ENCODE results near the gene LCORL. TPM values are rescaled to one million over a fixed set of nuclear protein-coding genes. Genes with fewer than 3 reads are reported as not detected.

LCORL gene
- total RNA-seq (2022), result 10.7 and 14.1 TPM in 2 replicates
- percentile 83 among the genes with signal in this experiment for Bru-seq, nascent RNA
- BruChase-seq, experiment 1, labeled RNA remaining after a 6-hour chase, result percentile 64 among the genes with signal in this experiment
- percentile 79 among the genes with signal in this experiment for BruChase-seq, experiment 2, labeled RNA remaining after a 2-hour chase
- long read RNA-seq, full-length matches to known transcripts, result 12 of 27 reads
- long read RNA-seq, partial matches to known transcripts, result 1 of 27 reads
- long read RNA-seq, other reads (novel, unspliced or antisense), result 14 of 27 reads

GRCh38 chr4:18021720-18022571, at the start of gene LCORL:
TSS of gene LCORL (minus strand) at chr4:18021755. CDS start at chr4:18021751, 4 bp downstream.
- no peak for TF ChIP-seq CTCF (IDR thresholded peaks at IDR 0.05; ENCODE audit: unreplicated experiment)
- intact Hi-C loops (cut with micrococcal nuclease), result loop anchor here (2.0 kb wide), 2 partner anchors 205 to 345 kb away; no protein-coding TSS in a partner anchor
- H3K4me3 Mint-ChIP-seq (ENCODE audit: unreplicated experiment), result peak within 1 kb of the TSS; percentile 98
- POLR2A ChIA-PET, result interaction anchor here (0.6 to 1.9 kb wide), 18 partner anchors 9 to 547 kb away, joined by 3 to 9 read pairs (median 4); partner anchors contain the start of genes DCAF16 and NCAPG
- DNase-seq (ENCODE audit: unreplicated experiment), result peak; percentile 97
- no peaks in the 10 kb centered on the region for H3K9me3 Mint-ChIP-seq (ENCODE audit: unreplicated experiment)
- peak within 1 kb of the TSS; percentile 84 for H3K27ac Mint-ChIP-seq (ENCODE audit: low read depth, unreplicated experiment)
- BruUV-seq (replicated peaks), result no TSS peak
- H3K27me3 Mint-ChIP-seq (ENCODE audit: insufficient read depth, unreplicated experiment), result no peaks in the 10 kb centered on the region
- no peaks in the 10 kb centered on the region for H3K36me3 Mint-ChIP-seq (ENCODE audit: insufficient read depth, unreplicated experiment)
- CTCF ChIA-PET, result interaction anchor here (1.1 to 1.7 kb wide), 3 partner anchors 205 to 544 kb away, joined by 3 to 7 read pairs (median 5); no protein-coding TSS in a partner anchor
- H3K4me1 Mint-ChIP-seq (ENCODE audit: insufficient read depth, unreplicated experiment), result peaks cover 14% of the 10 kb centered on the region

GRCh38 chr4:18069810-18070209, 48.3 kb upstream of the LCORL start:
- no peak for DNase-seq (ENCODE audit: unreplicated experiment)
- intact Hi-C loops (cut with micrococcal nuclease), result no loop called here
- Mint-ChIP-seq H3K4me1 (ENCODE audit: insufficient read depth, unreplicated experiment) (no peaks in the 10 kb centered on the region), H3K36me3 (ENCODE audit: insufficient read depth, unreplicated experiment) (no peaks in the 10 kb centered on the region), H3K4me3 (ENCODE audit: unreplicated experiment) (no peak overlapping the region), H3K27me3 (ENCODE audit: insufficient read depth, unreplicated experiment) (no peaks in the 10 kb centered on the region), H3K27ac (ENCODE audit: low read depth, unreplicated experiment) (no peak overlapping the region), H3K9me3 (ENCODE audit: unreplicated experiment) (peaks cover 14% of the 10 kb centered on the region)
- no peak for TF ChIP-seq CTCF (IDR thresholded peaks at IDR 0.05; ENCODE audit: unreplicated experiment)
- no TSS peak for BruUV-seq (replicated peaks)
- POLR2A ChIA-PET, result no interaction called here
- CTCF ChIA-PET, result interaction anchor here (0.5 to 0.9 kb wide), 2 partner anchors 10 to 2000 kb away, joined by 3 to 4 read pairs; no protein-coding TSS in a partner anchor

GRCh38 chr4:18067031-18067430, 45.5 kb upstream of the LCORL start:
- ChIA-PET POLR2A (interaction anchor here (0.6 kb wide), 1 partner anchor 30 kb away, joined by 3 read pairs; no protein-coding TSS in a partner anchor), CTCF (no interaction called here)
- TF ChIP-seq CTCF (IDR thresholded peaks at IDR 0.05; ENCODE audit: unreplicated experiment), result no peak
- Mint-ChIP-seq H3K27me3 (ENCODE audit: insufficient read depth, unreplicated experiment) (no peaks in the 10 kb centered on the region), H3K4me3 (ENCODE audit: unreplicated experiment) (no peak overlapping the region), H3K27ac (ENCODE audit: low read depth, unreplicated experiment) (no peak overlapping the region), H3K4me1 (ENCODE audit: insufficient read depth, unreplicated experiment) (no peaks in the 10 kb centered on the region), H3K9me3 (ENCODE audit: unreplicated experiment) (peaks cover 25% of the 10 kb centered on the region), H3K36me3 (ENCODE audit: insufficient read depth, unreplicated experiment) (no peaks in the 10 kb centered on the region)
- BruUV-seq (replicated peaks), result no TSS peak
- DNase-seq (ENCODE audit: unreplicated experiment), result no peak
- intact Hi-C loops (cut with micrococcal nuclease), result no loop called here

GRCh38 chr4:18063079-18063478, 41.5 kb upstream of the LCORL start:
- no peaks in the 10 kb centered on the region for H3K4me1 Mint-ChIP-seq (ENCODE audit: insufficient read depth, unreplicated experiment)
- ChIA-PET POLR2A (interaction anchor here (0.7 kb wide), 1 partner anchor 777 kb away, joined by 3 read pairs; no protein-coding TSS in a partner anchor), CTCF (no interaction called here)
- no peak for TF ChIP-seq CTCF (IDR thresholded peaks at IDR 0.05; ENCODE audit: unreplicated experiment)
- DNase-seq (ENCODE audit: unreplicated experiment), result no peak
- no peaks in the 10 kb centered on the region for H3K27me3 Mint-ChIP-seq (ENCODE audit: insufficient read depth, unreplicated experiment)
- peaks cover 20% of the 10 kb centered on the region for H3K9me3 Mint-ChIP-seq (ENCODE audit: unreplicated experiment)
- H3K27ac Mint-ChIP-seq (ENCODE audit: low read depth, unreplicated experiment), result no peak overlapping the region
- BruUV-seq (replicated peaks), result no TSS peak
- H3K4me3 Mint-ChIP-seq (ENCODE audit: unreplicated experiment), result no peak overlapping the region
- intact Hi-C loops (cut with micrococcal nuclease), result no loop called here
- no peaks in the 10 kb centered on the region for H3K36me3 Mint-ChIP-seq (ENCODE audit: insufficient read depth, unreplicated experiment)

Measured in MCF 10A (cell line).